Stimulated activated effector memory CD8-positive, alpha-beta T cell treated with anti-CD3 and anti-CD28 coated beads, Interleukin-12 subunit alpha, Interleukin-12 subunit beta, amount 100 ng/mL, for 72 hours (primary cell): ENCODE results near the gene MAD2L2.
"Not testable (repeated sequence)": the region's sequence is repeated elsewhere in the genome, so short reads cannot be mapped to it uniquely, and the experiment has no call there.

Experiments used
- ATAC-seq: fragments of 150-1000 bp; cut with Tn5 transposase; 2 replicates; pipeline ENCODE4 v1.10.0; 2021
- DNase-seq, 2 donors: peaks; one replicate each; pipeline ENCODE4 v3.0.0; 2021 to 2022; ENCODE audit warnings: low spot score in 2 of 2
- H3K27ac Mint-ChIP-seq: one replicate; pipeline ENCODE4 v1.8.0; 2022; ENCODE audit warnings: mild to moderate bottlenecking, mixed read lengths
- H3K36me3 Mint-ChIP-seq: one replicate; pipeline ENCODE4 v1.8.0; 2022; ENCODE audit warnings: mild to moderate bottlenecking, mixed read lengths
- H3K4me1 Mint-ChIP-seq: one replicate; pipeline ENCODE4 v1.8.0; 2022; ENCODE audit warnings: mixed read lengths
- H3K4me3 Mint-ChIP-seq: one replicate; pipeline ENCODE4 v1.8.0; 2022; ENCODE audit warnings: mild to moderate bottlenecking, mixed read lengths
- H3K9me3 Mint-ChIP-seq: one replicate; pipeline ENCODE4 v1.8.0; 2022; ENCODE audit warnings: mixed read lengths

The MAD2L2 gene

GRCh38 chr1:11645270-11645669 lies 35.7 kb downstream of the MAD2L2 start:
- Mint-ChIP-seq H3K27ac (no peak overlapping the region), H3K4me1 (peaks cover 14% of the 10 kb centered on the region), H3K9me3 (no peaks in the 10 kb centered on the region), H3K36me3 (peaks cover 5% of the 10 kb centered on the region), H3K4me3 (no peak overlapping the region)
- ATAC-seq (no peak), DNase-seq (no peak)

GRCh38 chr1:11643782-11644181 lies 37.2 kb downstream of the MAD2L2 start:
- Mint-ChIP-seq H3K27ac (no peak overlapping the region), H3K9me3 (no peaks in the 10 kb centered on the region), H3K36me3 (peaks cover 5% of the 10 kb centered on the region), H3K4me3 (no peak overlapping the region), H3K4me1 (peaks cover 6% of the 10 kb centered on the region)
- ATAC-seq (no peak), DNase-seq (no peak)

GRCh38 chr1:11642418-11643017 lies 38.4 kb downstream of the MAD2L2 start:
- not testable (repeated sequence) for H3K27ac Mint-ChIP-seq, H3K4me3 Mint-ChIP-seq, H3K4me1 Mint-ChIP-seq, H3K36me3 Mint-ChIP-seq, H3K9me3 Mint-ChIP-seq
- ATAC-seq (peak; percentile 70), DNase-seq (peak; percentile 61 to 85)

GRCh38 chr1:11641776-11642305 lies 39.1 kb downstream of the MAD2L2 start:
- Mint-ChIP-seq H3K36me3 (peaks cover 5% of the 10 kb centered on the region), H3K9me3 (no peaks in the 10 kb centered on the region), H3K4me1 (peaks cover 6% of the 10 kb centered on the region), H3K27ac (no peak overlapping the region), H3K4me3 (no peak overlapping the region)
- ATAC-seq (no peak), DNase-seq (no peak)

GRCh38 chr1:11640944-11641343 lies 40.0 kb downstream of the MAD2L2 start:
- ATAC-seq: no peak
- no peak overlapping the region for H3K27ac Mint-ChIP-seq

GRCh38 chr1:11640101-11640500 lies 40.8 kb downstream of the MAD2L2 start:
- H3K9me3 Mint-ChIP-seq: no peaks in the 10 kb centered on the region
- DNase-seq (no peak), ATAC-seq (no peak)
- H3K4me3 Mint-ChIP-seq: no peak overlapping the region
- peaks cover 10% of the 10 kb centered on the region for H3K36me3 Mint-ChIP-seq
- no peak overlapping the region for H3K27ac Mint-ChIP-seq
- H3K4me1 Mint-ChIP-seq: no peaks in the 10 kb centered on the region

More at GRCh38 chr1:11640944-11641343, 40.0 kb downstream of the MAD2L2 start:
- DNase-seq: no peak
- Mint-ChIP-seq H3K9me3 (no peaks in the 10 kb centered on the region), H3K4me1 (no peaks in the 10 kb centered on the region), H3K4me3 (no peak overlapping the region), H3K36me3 (peaks cover 6% of the 10 kb centered on the region)

GRCh38 chr1:11639372-11639771 lies 41.6 kb downstream of the MAD2L2 start:
- H3K4me1 Mint-ChIP-seq: no peaks in the 10 kb centered on the region
- ATAC-seq (no peak), DNase-seq (no peak)
- H3K36me3 Mint-ChIP-seq: peaks cover 16% of the 10 kb centered on the region
- no peak overlapping the region for H3K4me3 Mint-ChIP-seq
- no peaks in the 10 kb centered on the region for H3K9me3 Mint-ChIP-seq
- H3K27ac Mint-ChIP-seq: no peak overlapping the region

- Mint-ChIP-seq H3K4me3 (no peak overlapping the region), H3K27ac (no peak overlapping the region), H3K9me3 (no peaks in the 10 kb centered on the region), H3K36me3 (peaks cover 11% of the 10 kb centered on the region), H3K4me1 (no peaks in the 10 kb centered on the region)
- ATAC-seq (no peak), DNase-seq (no peak)
Observed at GRCh38 chr1:11638121-11638520, 42.8 kb downstream of the MAD2L2 start.

GRCh38 chr1:11634365-11635192 lies 46.4 kb downstream of the MAD2L2 start:
- Mint-ChIP-seq H3K4me3 (no peak overlapping the region), H3K36me3 (peaks cover 11% of the 10 kb centered on the region), H3K9me3 (no peaks in the 10 kb centered on the region), H3K4me1 (no peaks in the 10 kb centered on the region), H3K27ac (no peak overlapping the region)
- DNase-seq (no peak), ATAC-seq (no peak)

GRCh38 chr1:11629184-11630016 lies 51.5 kb downstream of the MAD2L2 start:
- ATAC-seq (no peak), DNase-seq (no peak)
- Mint-ChIP-seq H3K4me3 (no peak overlapping the region), H3K9me3 (no peaks in the 10 kb centered on the region), H3K4me1 (no peaks in the 10 kb centered on the region), H3K27ac (no peak overlapping the region), H3K36me3 (no peaks in the 10 kb centered on the region)

- H3K36me3 Mint-ChIP-seq: no peaks in the 10 kb centered on the region
- no peaks in the 10 kb centered on the region for H3K4me1 Mint-ChIP-seq
- H3K4me3 Mint-ChIP-seq: no peak overlapping the region
- H3K9me3 Mint-ChIP-seq: no peaks in the 10 kb centered on the region
- ATAC-seq: no peak
- no peak overlapping the region for H3K27ac Mint-ChIP-seq
- no peak for DNase-seq
Observed at GRCh38 chr1:11628767-11629166, 52.2 kb downstream of the MAD2L2 start.

GRCh38 chr1:11626551-11626950 lies 54.4 kb downstream of the MAD2L2 start:
- Mint-ChIP-seq H3K4me1 (no peaks in the 10 kb centered on the region), H3K27ac (no peak overlapping the region), H3K36me3 (no peaks in the 10 kb centered on the region), H3K4me3 (no peak overlapping the region), H3K9me3 (no peaks in the 10 kb centered on the region)
- ATAC-seq (no peak), DNase-seq (no peak)
